Psoas muscle (tissue), 8 donors: ENCODE measurements around the gene C18orf63. TPM values are rescaled to one million over a fixed set of nuclear protein-coding genes. Genes with fewer than 3 reads are reported as not detected.

Experiments used
- ATAC-seq, 4 donors: fragments of 200-7000 bp; cut with Tn5 transposase; one replicate each; pipeline ENCODE4 v1.9.1; 2020; ENCODE audit warnings: moderate library complexity in 3 of 4, mild to moderate bottlenecking in 2 of 4
- DNase-seq, 2 donors: peaks; one replicate each; pipeline ENCODE4 v3.0.0-alpha.2; 2020
- H3K27ac ChIP-seq: fragments of 200-600 bp; one replicate; pipeline ENCODE4 v1.8.0; 2022
- H3K27me3 ChIP-seq, 3 donors: fragments of 200-600 bp in 1 of 3; one replicate each; pipeline versions ENCODE4 v1.6.1 to v1.8.0; 2013 to 2022; ENCODE audit warnings: low read length in 2 of 3, mild to moderate bottlenecking in 2 of 3, moderate library complexity in 1 of 3; ENCODE audit not compliant: insufficient read depth in 3 of 3
- H3K36me3 ChIP-seq, 2 donors: fragments of 200-600 bp in 1 of 2; one replicate each; pipeline versions ENCODE4 v1.6.1 to v1.8.0; 2013 to 2022; ENCODE audit warnings: low read depth in 1 of 2, mild to moderate bottlenecking in 1 of 2, moderate library complexity in 1 of 2; ENCODE audit not compliant: insufficient read depth in 1 of 2
- H3K4me1 ChIP-seq: fragments of 200-600 bp; one replicate; pipeline ENCODE4 v1.8.0; 2022
- H3K4me3 ChIP-seq: fragments of 200-600 bp; one replicate; pipeline ENCODE4 v1.8.0; 2022; ENCODE audit warnings: mild to moderate bottlenecking
- H3K9me3 ChIP-seq: fragments of 200-600 bp; one replicate; pipeline ENCODE4 v1.8.0; 2022
- WGBS, 3 donors: extraction: QIAGEN DNeasy Blood & Tissue Kit; methylation state at CpG; one replicate each; pipeline versions ENCODE4 v1.1.6 to v1.1.7; 2013; 5-methylcytosine and 5-hydroxymethylcytosine counted together
- intact Hi-C, 2 donors: fragments of 100-400 bp; cut with DNase I; formaldehyde crosslinking; loops; one replicate each; pipeline versions ENCODE4 v1.11.0 to v1.14.2; 2022
- polyA plus RNA-seq, 3 donors: library from polyadenylated mRNA; stranded (reverse); fragments of 200-250 nt; gene quantifications; one replicate each; pipeline ENCODE4 v1.2.3, GENCODE V29; 2013
- total RNA-seq, 4 donors: library from RNA; stranded (reverse); fragmentation: NEBNext Ultra II Directional in 2 of 4; extraction: Animal tissue kit (Norgen Biotek cat#: 25700) in 2 of 4; gene quantifications; one replicate each; pipeline versions ENCODE4 v1.2.1 to v1.2.4, GENCODE V29; 2021 to 2023
- TF ChIP-seq, protein P1 (sequence below): fragments of 200-600 bp; IDR thresholded peaks from one replicate; pipeline ENCODE4 v1.8.0; 2022; ENCODE audit warnings: antibody characterized with exemption
- donor health status: healthy with polysubstance abuse.
- donor health status: DM: no; HTN: no; CAD: no; lungs with moderate emphysema.
- donor health status: Bipolar disorder and iron deficiency.
- donor health status: healthy.
- donor health status: DM: yes; HTN: yes; CAD: no.
- donor health status: DM: no; HTN: no; CAD: no.
- donor health status: DM: no; HTN: no; CAD: no.
- donor health status: DM: yes; HTN: yes; CAD: no.

The C18orf63 gene
- total and polyA plus RNA-seq, 7 donors, result not detected

- Histone ChIP-seq H3K4me3 (no peak overlapping the region), H3K36me3 (no peaks in the 10 kb centered on the region), H3K9me3 (no peaks in the 10 kb centered on the region), H3K4me1 (no peaks in the 10 kb centered on the region), H3K27me3 (no peaks in the 10 kb centered on the region), H3K27ac (no peak overlapping the region)
- peak in 2 of 4 donors; percentile 66 to 76 for ATAC-seq
- DNase-seq, result no peak
- TF ChIP-seq, protein P1, sequence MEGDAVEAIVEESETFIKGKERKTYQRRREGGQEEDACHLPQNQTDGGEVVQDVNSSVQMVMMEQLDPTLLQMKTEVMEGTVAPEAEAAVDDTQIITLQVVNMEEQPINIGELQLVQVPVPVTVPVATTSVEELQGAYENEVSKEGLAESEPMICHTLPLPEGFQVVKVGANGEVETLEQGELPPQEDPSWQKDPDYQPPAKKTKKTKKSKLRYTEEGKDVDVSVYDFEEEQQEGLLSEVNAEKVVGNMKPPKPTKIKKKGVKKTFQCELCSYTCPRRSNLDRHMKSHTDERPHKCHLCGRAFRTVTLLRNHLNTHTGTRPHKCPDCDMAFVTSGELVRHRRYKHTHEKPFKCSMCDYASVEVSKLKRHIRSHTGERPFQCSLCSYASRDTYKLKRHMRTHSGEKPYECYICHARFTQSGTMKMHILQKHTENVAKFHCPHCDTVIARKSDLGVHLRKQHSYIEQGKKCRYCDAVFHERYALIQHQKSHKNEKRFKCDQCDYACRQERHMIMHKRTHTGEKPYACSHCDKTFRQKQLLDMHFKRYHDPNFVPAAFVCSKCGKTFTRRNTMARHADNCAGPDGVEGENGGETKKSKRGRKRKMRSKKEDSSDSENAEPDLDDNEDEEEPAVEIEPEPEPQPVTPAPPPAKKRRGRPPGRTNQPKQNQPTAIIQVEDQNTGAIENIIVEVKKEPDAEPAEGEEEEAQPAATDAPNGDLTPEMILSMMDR, result no peak
- 74 to 85% (median 78%) methylated on average over 3 of the region's 3 CpGs for WGBS, 3 donors
- intact Hi-C loops, result no loop called here
Observed at GRCh38 chr18:74271635-74272034, 44.0 kb upstream of the C18orf63 start.

- Histone ChIP-seq H3K9me3 (no peaks in the 10 kb centered on the region), H3K27me3 (no peaks in the 10 kb centered on the region), H3K36me3 (no peaks in the 10 kb centered on the region), H3K4me1 (peaks cover 4% of the 10 kb centered on the region), H3K27ac (no peak overlapping the region), H3K4me3 (no peak overlapping the region)
- TF ChIP-seq, protein P1, result no peak
- intact Hi-C loops, result no loop called here
- DNase-seq (no peak), ATAC-seq (no peak)
- 67 to 76% (median 73%) methylated on average over 3 of the region's 3 CpGs for WGBS, 3 donors
Observed at GRCh38 chr18:74273394-74273793, 42.2 kb upstream of the C18orf63 start.

DNA sequence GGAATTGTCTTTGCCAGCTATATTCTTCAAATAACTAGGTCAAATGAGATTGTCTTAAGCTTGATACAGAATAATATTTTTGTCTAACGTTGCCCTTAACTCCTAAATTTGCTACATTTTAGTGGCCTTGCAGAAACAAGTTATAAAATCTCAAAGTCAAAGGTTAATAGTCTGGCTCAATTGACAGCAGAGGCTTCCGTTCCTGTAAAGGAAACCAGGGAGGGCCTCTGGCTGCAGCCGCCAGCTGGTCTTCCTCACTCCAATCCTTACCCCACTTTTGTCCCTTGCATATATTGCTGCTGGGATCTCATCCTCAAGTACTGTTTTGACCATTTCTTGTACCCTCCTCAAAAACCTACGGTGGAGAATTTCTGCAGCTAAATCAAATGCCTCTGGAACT lies 40.9 kb upstream of the C18orf63 start:
- 62 to 68% (median 67%) methylated on average over 4 of the region's 4 CpGs for WGBS, 3 donors
- no peak overlapping the region for H3K27ac ChIP-seq
- no peaks in the 10 kb centered on the region for H3K9me3 ChIP-seq
- H3K27me3 ChIP-seq, result no peaks in the 10 kb centered on the region
- TF ChIP-seq, protein P1, result no peak
- intact Hi-C loops, result no loop called here
- no peaks in the 10 kb centered on the region for H3K36me3 ChIP-seq
- peaks cover 5% of the 10 kb centered on the region for H3K4me1 ChIP-seq
- ATAC-seq, result no peak
- H3K4me3 ChIP-seq, result no peak overlapping the region
- no peak for DNase-seq

DNA sequence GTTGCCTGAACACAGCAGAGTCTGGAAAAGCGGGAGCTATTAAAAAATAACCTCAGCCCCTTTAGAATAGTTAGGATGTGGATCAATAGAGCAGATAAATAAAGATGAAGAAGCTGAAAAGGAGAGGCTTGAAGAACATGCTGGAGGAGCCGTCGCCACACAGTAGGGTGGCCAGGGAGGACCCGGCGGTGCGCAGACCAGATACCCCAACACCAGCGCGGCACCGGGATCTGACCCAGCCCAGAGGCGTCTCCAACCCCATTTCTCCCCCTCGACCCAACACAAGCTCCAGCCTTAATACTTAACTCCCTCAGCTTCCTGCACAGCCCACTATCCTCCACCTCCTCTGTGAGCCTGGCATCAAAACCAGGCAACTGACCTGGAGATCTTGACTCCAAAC lies 39.9 kb upstream of the C18orf63 start:
- TF ChIP-seq, protein P1, result no peak
- no peak overlapping the region for H3K27ac ChIP-seq
- H3K27me3 ChIP-seq, result no peaks in the 10 kb centered on the region
- H3K4me1 ChIP-seq, result peaks cover 5% of the 10 kb centered on the region
- WGBS, 3 donors, result 87 to 96% (median 93%) methylated on average over 11 of the region's 11 CpGs
- no peaks in the 10 kb centered on the region for H3K9me3 ChIP-seq
- H3K36me3 ChIP-seq, result no peaks in the 10 kb centered on the region
- no peak for DNase-seq
- ATAC-seq, result no peak
- intact Hi-C loops, result no loop called here
- no peak overlapping the region for H3K4me3 ChIP-seq

DNA sequence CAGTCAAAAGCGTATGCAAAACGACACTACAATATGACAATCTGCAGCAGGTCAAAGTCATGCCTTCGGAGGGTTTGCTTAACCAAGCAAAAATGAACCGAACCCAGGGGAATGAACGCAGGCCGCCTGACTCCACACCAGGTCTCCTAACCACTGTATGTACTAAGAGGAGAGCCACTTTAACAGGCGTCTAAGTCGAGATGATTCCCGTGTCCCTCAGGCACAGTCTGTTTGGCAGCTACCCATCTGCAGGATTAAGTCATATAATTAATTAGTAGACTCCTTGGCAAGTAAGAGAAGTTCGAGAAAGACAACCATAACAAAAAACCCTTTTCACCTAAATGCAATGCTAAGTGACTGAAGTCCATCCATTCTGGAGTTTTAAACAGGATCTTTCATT lies 39.0 kb upstream of the C18orf63 start:
- ATAC-seq (no peak), DNase-seq (no peak)
- H3K27ac ChIP-seq, result no peak overlapping the region
- TF ChIP-seq, protein P1, result no peak
- no peaks in the 10 kb centered on the region for H3K9me3 ChIP-seq
- no peaks in the 10 kb centered on the region for H3K27me3 ChIP-seq
- intact Hi-C loops, result no loop called here
- no peaks in the 10 kb centered on the region for H3K36me3 ChIP-seq
- WGBS, 3 donors, result 74 to 82% (median 76%) methylated on average over 10 of the region's 10 CpGs
- H3K4me1 ChIP-seq, result peaks cover 12% of the 10 kb centered on the region
- no peak overlapping the region for H3K4me3 ChIP-seq
